ENCODE measurements around the gene MYO9A.
"Not testable (repeated sequence)": the region's sequence is repeated elsewhere in the genome, so short reads cannot be mapped to it uniquely, and the experiment has no call there.

The MYO9A gene

DNA sequence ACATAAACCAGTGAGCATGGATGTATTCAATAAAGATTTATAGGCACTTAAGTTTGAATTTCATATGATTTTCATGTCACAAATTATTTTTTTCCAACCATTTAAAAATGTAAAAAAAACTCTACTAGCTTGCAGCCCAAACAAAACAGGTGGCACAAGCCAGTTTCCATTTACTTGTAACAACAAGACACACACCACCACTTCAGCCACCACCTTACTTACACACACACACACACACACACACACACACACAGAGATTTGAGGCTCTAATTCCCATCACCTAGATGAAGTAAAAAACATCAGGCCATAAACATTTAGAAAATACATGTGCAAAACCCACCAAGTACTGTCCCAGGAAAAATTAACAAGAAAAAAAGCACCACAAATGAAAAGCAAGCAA lies 25.3 kb downstream of the MYO9A start:
- DNase-seq (ENCODE audit: low read depth, low spot score) = no peak

DNA sequence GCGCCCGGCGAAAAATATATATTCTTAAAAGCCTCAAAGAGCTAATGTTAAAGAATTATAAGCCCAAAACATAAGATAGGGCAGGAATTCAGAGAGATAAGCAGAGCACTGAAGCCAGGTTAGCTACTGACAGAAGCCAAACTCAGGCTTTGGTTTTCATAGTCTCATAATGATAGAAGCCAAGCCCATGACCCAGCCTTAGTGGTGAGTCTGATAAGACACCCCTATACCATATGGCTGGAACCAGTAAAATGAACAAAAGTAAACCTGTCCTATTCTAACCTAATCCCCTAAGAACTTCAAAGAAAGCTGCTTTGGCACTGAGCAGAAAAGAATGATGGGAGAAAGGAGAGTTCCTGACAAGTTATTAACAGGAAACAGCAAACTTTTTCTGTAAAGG lies 25.9 kb downstream of the MYO9A start:
- DNase-seq (ENCODE audit: low read depth, low spot score) = no peak

DNA sequence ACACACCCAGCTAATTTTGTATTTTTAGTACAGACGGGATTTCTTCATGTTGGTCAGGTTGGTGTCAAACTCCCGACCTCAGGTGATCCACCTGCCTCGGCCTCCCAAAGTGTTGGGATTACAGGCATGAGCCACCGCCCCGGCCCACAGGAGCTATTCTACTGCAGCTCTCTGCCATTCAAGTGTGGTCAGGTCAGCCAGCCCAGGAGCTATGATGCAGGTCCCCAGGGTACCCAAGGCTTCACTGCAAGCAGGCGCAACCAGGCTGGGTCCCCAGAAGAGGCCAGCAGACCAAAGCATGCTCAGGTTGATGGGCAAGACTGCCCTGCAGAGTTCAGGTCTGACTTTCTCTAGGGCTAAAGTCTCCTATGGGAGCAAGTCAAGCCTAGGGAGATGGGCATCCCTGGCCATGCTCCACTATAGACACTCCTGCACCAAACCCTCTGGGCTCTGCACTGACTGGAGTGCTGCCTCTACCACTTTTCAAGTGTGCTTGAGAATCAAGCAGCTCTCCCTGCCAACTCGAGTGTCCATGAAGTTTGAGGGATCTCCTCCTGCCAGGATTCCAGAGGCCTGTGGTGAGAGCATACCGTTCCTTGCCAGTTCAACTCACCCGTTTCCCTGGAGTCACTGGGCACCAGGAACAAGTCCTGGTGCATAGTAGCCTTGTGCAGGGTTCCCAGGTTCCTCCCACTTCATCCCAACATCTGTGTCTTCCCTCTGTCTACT lies 30.9 kb downstream of the MYO9A start:
- no peak for DNase-seq (ENCODE audit: low read depth, low spot score)

DNA sequence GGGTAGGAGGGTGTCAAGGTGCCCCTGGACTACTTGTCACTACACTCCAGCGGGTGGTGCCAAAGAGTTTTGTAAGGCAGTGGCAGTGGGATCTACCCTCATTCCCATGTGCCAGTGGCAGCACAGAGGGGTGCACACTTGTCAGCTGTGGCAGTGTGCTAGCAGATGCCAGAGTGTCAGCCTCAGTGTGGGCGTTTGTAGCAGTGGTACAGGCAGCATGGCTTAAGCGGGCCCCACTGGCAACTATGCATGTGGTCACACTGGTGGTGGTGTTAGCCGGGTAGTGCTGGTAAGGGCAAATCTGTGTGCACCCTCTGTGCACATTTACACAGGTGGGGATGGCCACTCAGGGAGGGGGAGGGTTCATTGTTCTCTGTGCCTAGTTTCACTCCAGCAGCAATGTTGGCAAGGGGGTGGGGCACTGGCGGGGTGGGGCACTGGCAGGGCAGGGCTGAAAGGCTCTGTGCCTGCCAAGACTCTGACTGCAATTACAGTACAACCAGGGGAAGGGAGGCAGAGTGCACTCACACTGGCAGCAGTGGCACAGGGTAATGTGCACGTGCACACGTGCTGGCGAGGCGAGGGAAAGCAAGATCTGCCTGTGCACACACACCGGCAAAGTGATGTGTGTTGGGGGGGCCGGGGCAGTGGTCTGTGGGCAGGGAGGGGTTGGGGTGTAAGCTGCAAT lies 31.8 kb downstream of the MYO9A start:
- no peak for DNase-seq (ENCODE audit: low read depth, low spot score)

DNA sequence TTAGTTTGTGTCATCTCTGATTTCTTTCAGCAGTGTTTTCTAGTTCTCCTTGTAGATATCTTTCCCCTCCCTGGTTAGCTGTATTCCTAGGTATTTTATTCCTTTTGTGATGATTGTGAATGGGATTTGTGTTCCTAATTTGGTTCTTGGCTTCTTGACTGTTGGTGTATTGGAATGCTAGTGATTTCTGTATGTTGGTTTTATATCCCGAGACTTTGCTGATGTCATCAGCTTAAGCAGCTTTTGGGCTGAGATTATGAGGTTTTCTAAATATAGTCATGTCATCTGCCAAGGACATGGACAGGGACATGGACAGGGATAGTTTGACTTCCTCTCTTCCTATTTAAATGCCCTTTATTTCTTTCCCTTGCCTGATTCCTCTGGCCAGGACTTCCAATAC lies 35.8 kb downstream of the MYO9A start:
- DNase-seq (ENCODE audit: low read depth, low spot score) = no peak

DNA sequence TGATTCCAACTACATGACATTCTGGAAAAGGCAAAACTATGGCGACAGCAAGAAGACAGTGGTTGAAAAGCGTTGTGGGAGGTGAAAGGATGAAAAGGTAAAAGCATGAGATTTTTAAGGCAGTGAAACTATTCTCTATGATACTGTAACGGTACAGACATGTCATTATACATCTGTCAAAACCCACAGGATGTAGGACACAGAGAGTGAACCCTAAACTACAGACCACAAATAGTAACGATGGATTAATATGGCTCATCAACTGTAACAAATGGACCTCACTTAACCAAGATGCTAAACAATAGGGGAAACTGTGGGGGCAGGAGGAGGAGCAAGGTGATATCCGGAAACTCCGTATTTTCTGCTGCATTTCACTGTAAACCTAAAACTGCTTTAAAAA lies 39.1 kb downstream of the MYO9A start:
- DNase-seq (ENCODE audit: low read depth, low spot score) = no peak

DNA sequence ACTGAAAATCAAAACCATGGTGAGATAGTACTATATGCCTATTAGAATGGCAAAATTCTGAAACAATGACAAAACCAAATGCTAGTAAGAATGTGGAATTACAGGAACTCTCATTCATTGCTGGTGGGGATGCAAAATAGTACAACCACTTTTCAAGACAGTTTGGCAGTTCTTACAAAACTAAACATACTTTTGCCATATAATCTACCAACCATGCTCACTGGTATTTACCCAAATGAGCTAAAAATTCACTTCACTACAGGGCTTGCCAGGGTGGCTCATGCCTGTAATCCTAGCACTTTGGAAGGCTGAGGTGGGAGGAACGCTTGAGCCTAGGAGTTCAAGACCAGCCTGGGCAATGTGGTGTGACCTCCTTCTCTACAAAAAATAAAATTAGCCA lies 40.0 kb downstream of the MYO9A start:
- DNase-seq (ENCODE audit: low read depth, low spot score) = no peak

DNA sequence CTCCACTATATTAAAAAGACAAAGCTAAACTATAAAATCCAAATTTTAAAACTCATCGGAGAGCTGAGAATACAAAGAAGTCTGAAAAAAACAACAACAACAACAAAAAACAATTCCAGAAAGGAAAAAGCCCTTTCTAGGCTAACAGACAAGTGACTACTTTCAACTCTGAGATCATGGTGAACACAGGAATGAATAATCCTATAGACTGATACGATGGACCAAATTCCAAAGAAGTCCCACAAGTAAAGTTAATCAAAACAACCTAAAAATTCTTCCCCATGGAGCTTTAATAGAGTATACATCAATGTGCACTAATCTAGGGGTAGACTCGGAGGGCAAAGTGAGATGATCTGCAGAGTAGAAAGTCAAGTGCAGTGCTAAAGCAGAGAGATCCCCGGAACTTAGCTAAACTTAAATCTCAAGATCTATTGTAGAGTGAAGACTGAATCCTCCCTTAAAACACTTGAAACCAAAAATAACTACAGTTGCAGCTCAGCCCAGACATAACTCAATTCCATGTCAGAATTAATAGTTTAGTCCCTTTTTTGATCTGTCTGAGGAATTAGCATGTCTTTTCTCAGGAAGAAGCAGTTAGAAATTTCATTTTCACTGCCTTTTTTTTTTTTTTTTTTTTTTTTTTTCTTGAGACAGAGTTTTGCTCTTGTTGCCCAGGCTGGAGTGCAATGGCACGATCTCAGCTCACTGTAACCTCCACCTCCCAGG lies 43.5 kb downstream of the MYO9A start:
- DNase-seq (ENCODE audit: low read depth, low spot score) = no peak

DNA sequence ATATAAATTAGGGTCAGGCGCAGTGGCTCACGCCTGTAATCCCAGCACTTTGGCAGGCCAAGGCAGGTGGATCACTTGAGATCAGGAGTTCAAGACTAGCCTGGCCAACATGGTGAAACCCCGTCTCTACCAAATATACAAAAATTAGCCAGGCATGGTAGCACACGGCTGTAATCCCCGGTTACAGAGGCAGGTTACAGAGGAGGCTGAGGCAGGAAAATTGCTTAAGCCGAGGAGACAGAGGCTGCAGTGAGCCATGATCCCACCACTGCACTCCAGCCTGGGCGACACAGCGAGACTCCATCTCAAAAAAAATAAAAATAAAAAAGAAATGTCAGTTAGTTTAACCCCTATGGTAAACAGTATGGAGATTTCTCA lies 46.5 kb downstream of the MYO9A start:
- not testable (repeated sequence) for DNase-seq (ENCODE audit: low read depth, low spot score)

DNA sequence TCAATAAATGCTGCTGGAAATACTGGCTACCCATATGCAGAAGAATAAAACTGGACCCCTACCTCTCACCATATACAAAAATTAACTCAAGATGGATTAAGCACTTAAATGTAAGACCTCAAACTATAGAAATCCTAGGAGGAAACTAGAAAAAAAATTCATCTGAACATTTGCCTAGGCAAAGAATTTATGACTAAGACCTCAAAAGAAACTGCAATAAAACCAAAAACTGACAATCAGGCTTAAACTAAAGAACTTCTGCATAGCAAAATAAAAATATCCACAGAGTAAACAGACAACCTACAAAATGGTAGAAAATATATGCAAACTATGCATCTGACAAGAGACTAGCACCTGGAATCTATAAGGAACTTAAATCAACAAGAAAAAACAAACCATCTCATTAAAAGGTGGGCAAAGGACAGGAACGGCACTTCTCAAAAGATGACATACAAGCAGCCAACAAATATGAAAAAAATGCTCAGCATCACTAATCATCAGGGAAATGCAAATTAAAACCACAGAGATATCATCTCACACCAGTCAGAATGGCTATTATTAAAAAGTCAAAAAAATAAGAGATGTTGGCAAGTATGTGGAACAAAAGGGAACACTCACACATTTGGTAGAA lies 47.0 kb downstream of the MYO9A start:
- DNase-seq (ENCODE audit: low read depth, low spot score) = no peak

DNA sequence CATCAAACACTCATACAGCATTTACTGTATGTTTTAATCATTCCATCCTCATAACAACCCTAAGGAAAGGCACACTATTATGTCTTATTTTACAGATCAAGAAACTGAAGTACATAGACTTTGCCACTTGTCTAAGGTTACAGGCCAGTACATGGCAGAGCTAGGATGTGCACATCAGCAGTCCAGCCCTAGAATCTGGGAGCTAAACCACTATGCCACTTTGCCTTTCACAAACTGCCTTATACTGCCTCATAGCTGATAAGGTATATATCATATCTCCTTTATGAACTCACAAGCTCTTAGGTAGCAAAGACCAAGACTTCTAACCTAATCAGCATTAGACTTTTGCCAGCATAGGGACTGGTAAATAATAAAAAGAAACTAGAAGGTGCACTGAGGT lies 49.1 kb downstream of the MYO9A start:
- no peak for DNase-seq (ENCODE audit: low read depth, low spot score)

DNA sequence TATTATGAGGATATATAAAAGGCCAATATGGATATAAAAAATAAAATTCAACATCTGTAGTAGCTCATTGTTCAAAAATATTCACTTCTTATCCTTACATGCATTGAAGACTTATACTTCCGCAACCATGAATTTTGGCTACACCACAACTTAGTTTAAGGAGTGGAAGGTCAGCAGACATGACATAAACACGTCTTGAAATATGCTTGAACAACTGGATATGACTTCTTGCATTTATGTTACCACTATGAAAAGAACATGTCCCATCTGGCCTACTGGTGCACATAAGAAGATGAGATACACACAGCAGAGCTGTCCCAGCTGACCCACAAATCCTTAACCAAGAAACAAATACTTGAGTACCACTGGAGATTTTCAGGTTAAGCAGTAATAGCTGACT lies 52.1 kb downstream of the MYO9A start:
- DNase-seq (ENCODE audit: low read depth, low spot score) = no peak

DNA sequence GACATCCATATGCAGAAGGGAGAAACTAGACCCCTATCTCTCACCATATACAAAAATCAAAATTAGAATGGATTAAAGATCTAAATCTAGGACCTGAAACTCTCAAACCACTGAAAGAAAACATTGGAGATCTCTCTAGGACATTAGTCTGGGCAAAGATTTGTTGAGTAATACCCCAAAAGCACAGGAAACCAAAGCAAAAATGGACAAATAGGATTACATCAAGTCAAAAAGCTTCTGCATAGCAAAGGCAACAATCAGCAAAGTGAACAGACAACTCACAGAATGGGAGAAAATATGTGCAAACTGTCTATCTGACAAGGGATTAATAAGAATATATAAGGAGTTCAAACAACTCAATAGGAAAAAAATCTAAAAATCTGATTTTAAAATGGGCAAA lies 54.8 kb downstream of the MYO9A start:
- no peak for DNase-seq (ENCODE audit: low read depth, low spot score)

DNA sequence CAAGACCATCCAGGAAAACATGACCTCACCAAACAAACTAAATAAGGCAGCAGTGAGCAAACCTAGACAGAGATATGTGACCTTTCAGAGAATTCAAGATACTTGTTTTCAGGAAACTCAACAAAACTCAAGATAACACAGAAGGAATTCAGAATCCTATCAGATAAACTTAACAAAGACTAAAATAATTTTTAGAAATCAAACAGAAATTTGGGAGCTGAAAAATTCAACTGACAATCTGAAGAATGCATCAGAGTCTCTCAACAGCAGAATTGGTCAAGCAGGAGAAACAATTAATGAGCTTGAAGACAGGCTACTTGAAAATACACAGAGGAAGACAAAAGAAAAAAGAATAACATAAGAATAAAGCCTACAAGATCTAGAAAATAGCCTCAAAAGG lies 55.6 kb downstream of the MYO9A start:
- no peak for DNase-seq (ENCODE audit: low read depth, low spot score)

DNA sequence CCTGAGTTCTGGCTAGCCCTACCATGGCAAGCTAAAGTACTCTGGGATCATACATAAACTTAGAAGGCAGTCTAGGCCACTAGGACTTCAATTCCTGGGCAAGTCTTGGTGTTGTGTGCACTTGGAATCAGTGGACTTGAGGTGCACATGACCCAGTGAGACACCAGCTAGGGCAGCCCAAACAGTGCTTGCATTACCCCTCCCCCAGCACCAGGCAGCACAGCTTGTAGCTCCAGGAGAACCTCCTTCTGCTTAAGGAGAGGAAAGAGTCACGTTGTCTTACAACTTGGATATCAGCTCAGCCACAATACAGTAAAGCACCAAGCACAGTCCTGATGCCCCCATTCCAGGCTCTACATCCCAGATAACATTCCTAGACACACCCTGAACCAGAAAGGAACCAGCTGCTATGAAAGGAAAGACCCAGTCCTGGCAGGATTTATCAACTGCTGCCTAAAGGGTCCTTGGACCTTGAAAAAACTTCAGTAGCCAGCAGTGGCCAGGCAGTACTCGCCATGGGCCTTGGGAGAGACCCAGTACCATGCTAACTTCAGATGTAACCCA lies 57.2 kb downstream of the MYO9A start:
- no peak for DNase-seq (ENCODE audit: low read depth, low spot score)

DNA sequence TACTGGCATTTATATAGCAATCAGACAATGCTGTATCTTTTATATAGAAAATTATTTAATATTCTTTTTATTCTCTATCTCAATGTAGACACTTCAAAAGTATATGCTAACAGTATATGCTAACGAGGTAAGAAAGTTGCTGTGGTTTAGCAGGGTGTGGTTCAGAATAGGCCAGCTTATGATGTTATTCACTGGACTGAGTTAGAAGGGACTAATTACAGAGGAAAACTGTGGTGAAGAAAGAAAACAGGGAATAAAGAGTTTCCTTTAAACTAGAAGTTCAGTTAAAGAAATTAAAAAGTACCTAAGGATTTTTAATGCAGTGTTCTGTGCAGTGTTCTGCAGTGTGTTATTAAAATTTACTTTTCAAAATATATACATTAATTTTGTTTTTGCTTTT lies 59.4 kb downstream of the MYO9A start:
- no peak for DNase-seq (ENCODE audit: low read depth, low spot score)

DNA sequence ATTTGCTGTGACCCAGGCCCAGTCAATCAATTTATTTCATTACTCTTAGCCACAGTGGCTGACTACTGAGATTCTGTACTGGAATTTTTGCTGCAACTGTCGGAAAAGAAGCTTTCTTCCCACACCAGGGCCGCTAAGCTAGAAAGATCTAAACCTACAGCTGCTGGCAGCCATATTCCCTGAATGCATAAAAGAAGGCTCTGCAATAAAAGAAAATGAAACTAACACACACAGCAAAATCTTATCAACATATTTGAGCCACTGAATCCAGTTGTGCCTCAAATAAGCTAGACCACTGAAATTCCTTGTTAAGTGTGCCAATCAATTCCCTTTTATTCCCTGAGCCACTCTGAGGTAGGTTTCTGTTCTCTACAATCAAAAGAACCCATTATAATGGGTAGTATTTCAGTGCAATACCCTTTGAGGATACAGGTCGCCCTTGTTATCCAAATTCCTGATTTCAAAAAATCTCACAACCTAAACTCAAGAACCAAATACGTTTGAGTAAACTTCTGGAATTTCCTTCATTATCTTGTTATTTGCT lies 60.3 kb downstream of the MYO9A start:
- DNase-seq (ENCODE audit: low read depth, low spot score) = no peak

DNA sequence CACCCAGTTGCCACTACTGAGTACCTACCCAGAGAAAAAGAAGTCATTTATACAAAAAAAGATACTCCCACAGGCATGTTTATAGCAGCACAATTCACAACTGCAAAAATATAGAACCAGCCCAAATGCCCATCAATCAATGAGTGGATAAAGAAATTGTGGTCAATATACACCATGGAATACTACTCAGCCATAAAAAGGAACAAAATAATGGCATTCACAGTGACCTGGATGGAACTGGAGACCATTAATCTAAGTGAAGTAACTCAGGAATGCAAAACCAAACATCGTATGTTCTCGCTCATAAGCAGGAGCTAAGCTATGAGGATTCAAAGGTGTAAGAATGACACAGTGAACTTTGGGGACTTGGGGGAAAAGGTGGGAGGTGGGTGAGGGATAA lies 61.7 kb downstream of the MYO9A start:
- DNase-seq (ENCODE audit: low read depth, low spot score) = not testable (repeated sequence)

DNA sequence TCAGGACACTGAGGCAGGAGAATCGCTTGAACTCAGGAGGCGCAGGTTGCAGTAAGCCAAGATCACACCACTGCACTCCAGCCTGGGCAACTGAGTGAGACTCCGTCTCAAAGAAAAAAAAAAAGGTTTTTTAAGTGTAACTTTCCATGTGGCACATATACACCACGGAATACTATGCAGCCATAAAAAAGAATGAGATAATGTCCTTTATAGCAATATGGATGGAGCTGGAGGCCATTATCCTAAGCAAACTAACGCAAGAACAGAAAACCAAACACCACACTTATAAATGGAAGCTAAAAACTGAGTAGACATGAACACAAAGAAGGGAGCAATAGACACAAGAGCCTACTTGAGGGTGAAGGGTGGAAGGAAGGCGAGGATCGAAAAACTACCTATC lies 64.7 kb downstream of the MYO9A start:
- DNase-seq (ENCODE audit: low read depth, low spot score) = not testable (repeated sequence)

DNA sequence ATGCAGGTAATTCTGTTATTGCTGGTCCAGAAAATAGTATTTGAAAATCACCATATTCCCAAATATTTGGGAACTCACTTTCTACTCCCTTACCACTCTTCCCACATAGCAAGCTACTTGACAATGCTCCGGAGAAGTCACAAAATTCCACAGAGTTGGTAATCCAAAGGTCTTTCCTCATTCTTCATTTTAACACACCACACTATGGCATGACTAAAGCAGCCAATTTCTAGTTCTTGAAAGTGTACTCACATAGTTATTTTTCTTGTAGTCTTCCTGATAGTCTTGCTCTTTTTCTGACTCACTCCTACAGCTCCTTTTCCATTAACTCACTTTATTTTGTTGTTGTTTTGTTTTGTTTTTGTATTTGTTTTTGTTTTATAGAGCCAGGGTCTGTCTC lies 67.2 kb downstream of the MYO9A start:
- DNase-seq (ENCODE audit: low read depth, low spot score) = no peak

DNA sequence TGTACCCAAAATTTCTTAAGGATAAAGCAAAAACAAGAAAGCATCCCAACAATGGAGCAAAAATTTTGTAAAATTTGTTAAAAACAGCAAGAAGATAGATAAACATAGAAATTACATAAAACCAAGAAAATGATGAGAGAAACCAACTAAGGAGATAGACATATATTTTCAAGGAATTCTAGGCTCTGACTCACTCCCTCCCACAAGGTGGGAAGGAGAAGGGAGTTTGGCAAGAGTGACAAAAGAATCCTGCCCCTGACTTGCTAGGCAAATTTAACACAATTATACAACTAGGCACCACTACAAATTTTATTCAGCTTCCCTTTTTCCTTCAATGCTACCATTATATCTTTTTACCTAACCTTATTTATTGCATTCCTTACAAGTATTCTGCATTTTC lies 70.9 kb downstream of the MYO9A start:
- DNase-seq (ENCODE audit: low read depth, low spot score) = no peak

DNA sequence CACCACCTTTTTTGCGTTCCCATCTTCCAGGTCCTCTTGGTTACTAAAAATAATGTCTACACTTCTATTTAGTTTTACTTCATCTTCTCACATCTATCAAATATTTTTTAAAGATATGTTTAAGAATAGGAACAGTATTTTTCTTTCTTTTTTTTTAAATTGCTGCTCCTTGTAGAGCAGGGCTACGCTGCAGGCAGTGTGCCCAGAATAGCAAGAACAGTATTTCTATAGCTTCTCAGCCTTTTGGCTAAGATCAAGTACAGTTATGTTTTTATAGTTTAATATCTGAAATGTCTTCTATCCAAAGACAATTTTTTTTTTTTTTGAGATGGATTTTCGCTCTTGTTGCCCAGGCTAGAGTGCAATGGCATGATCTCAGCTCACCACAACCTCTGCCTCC lies 73.0 kb downstream of the MYO9A start:
- DNase-seq (ENCODE audit: low read depth, low spot score) = no peak
